HG02884 (cell line): ENCODE results near the gene ARSA.
"Not testable (repeated sequence)": the region's sequence is repeated elsewhere in the genome, so short reads cannot be mapped to it uniquely, and the experiment has no call there.

Source experiments
- ATAC-seq: cut with Tn5 transposase; IDR thresholded peaks from one replicate; pipeline ENCODE4 v1.9.1; 2021; ENCODE audit warnings: mild to moderate bottlenecking, moderate library complexity; ENCODE audit not compliant: unreplicated experiment

ARSA gene

GRCh38 chr22:50656122-50657070 lies 28.4 kb upstream of the ARSA start:
- no peak for ATAC-seq

DNA sequence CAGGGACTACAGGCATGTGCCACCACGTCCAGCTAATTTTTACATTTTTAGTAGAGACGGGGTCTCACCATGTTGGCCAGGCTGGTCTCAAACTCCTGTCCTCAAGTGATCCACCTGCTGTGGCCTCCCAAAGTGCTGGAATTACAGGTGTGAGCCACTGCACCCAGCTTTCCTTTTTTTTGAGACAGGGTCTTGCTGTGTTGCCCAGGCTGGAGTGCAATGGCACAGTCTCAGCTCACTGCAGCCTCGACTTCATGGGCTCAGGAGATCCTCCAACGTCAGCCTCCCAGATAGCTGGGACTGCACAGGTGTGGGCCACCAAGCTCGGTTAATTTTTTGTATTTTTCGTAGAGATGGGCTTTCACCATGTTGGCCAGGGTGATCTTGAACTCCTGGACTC lies 26.7 kb upstream of the ARSA start:
- ATAC-seq = not testable (repeated sequence)

DNA sequence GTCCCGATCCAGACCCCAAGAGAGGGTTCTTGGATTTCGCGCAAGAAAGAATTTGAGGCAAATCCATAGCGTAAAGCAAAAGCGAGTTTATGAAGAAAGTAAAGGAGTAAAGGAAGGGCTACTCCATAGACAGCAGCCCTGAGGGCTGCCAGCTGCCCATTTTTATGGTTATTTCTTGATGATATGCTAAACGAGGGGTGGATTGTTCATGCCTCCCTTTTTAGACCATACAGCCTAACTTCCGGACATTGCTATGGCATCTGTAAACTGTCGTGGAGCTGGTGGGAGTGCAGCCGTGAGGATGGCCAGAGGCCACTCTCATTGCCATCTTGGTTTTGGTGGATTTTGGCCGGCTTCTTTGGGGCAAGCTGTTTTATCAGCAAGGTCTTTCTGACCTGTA lies 25.3 kb upstream of the ARSA start:
- ATAC-seq = no peak

GRCh38 chr22:50643821-50644101 lies 15.8 kb upstream of the ARSA start:
- not testable (repeated sequence) for ATAC-seq

DNA sequence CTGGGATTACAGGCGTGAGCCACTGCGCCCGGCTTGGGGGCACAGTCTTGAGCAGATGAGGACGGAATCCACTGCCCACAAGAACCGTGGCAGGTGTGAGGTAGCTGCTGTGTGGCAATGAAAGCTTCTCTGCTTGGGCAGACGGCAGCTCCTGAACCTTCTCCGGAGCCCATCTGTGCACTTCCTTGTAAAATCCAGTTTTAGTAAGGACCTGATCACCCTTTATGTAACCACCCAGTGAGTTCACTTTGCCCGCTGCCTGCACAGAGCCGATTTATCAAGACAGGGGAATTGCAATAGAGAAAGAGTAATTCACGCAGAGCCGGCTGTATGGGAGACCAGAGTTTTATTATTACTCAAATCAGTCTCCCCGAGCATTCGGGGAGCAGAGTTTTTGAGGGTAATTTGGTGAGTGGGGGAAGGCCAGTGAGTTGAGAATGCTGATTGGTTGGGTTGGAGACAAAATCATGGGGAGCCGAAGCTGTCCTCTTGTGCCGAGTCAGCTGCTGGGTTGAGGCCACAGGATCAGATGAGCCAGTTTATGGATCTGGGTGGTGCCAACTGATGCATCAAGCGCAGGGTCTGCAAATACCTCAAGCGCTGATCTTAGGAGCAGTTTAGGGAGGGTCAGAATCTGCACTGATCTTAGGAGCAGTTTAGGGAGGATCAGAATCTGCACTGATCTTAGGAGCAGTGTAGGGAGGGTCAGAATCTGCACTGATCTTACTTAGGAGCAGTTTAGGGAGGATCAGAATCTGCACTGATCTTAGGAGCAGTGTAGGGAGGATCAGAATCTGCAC lies 15.3 kb upstream of the ARSA start:
- not testable (repeated sequence) for ATAC-seq

GRCh38 chr22:50641696-50642607 lies 14.0 kb upstream of the ARSA start:
- ATAC-seq = no peak

DNA sequence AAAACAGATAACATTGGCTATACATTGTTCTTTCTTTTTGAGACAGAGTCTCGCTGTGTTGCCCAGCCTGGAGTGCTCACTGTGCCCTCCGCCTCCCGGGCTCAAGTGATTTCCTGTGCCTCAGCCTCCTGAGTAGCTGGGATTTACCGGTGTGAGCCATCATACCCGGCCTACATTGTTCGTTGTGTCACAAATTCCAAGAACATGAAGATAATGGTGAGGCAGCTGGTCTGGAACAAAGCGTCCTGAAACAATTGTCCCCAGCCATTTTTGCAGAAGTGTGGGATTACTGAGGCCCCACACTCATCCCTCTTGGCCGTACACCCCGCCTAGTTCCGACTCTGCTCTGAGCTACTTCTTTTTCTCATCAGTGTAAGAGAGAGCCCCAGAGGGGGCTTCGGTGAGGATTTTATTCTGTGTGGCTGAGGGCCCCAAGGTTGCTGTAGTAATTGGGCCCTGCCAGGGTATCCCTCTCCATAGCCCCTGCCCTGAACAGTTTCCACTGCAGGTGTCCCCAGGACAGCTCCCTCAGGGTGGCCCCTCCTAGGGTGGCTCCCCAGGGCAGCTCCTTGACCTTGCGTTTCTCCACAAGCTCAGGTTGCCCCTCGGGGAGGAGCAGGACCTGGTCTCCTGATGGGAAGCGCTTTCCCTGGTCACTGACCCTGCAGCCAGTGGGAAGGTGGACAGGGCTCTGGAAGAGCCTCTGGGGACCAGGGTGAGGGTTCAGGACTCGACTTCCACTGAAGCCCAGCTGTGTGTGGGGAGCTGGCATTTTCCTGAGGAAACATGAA lies 13.1 kb upstream of the ARSA start:
- no peak for ATAC-seq

GRCh38 chr22:50640296-50640695 lies 12.3 kb upstream of the ARSA start:
- not testable (repeated sequence) for ATAC-seq

- no peak for ATAC-seq
These were observed 7.6 kb upstream of the ARSA start for GRCh38 chr22:50635591-50635990.

GRCh38 chr22:50633771-50634170 lies 5.8 kb upstream of the ARSA start:
- no peak for ATAC-seq

DNA sequence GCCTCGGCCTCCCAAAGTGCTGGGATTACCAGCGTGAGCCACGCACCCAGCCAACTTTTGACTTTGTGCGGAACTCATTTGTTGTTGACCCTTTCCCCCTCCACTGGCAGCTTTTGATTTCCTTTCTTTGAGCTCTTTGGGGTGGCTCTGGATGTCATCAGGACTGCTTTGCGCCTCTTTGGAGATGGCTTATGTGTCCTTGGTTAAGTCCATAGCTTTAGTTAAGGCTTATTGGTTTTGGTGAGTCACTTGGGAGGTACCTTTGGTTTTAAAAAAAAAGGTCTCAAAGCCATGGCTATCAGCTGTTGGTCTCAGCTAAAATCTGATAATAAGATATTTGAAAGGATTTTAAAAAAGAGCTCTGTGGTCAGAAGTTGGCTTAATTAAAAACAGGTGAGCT lies 5.1 kb upstream of the ARSA start:
- no peak for ATAC-seq

- ATAC-seq = no peak
These were observed 2.4 kb upstream of the ARSA start for GRCh38 chr22:50630376-50630775.

DNA sequence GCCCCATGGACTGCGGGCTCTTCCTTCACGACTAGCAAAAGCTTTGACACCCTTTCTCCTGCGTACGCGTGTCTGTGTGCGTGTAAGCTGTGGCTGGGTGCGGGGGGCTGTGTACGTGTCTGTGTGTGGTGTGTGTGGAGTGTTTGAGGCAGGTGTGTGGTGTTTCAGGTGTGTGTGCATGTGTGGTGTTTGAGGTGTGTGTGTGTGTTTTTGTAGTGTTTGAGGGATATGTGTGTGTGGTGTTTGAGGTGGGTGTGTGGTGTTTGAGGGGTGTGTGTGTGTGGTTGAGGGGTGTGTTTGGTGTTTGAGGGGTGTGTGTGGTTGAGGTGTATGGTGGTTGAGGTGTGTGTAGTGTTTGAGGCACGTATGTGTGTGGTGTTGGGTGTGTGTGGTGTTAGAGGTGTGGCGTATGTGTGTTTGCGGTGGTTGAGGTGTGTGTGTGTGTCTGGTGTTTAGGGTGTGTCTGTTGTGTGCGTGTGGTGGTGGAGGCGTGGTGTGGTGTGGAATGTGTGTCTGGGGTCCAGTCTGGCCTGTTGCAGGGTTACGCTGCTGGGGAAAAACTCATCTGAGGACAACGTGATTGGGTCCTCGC lies 687 bp upstream of the ARSA start:
- no peak for ATAC-seq

- ATAC-seq = no peak
These were observed 906 bp downstream of the ARSA start for GRCh38 chr22:50626850-50627641.

GRCh38 chr22:50626314-50626849 lies 1.6 kb downstream of the ARSA start:
- ATAC-seq = no peak

GRCh38 chr22:50625568-50626313 lies 2.2 kb downstream of the ARSA start:
- ATAC-seq = no peak

- no peak for ATAC-seq
These were observed 2.8 kb downstream of the ARSA start for GRCh38 chr22:50625131-50625567.
